HL-60 (cell line): Measurements from ENCODE around the gene DYNC1H1.

Experiments
- CTCF ChIP-seq: IDR thresholded peaks from one replicate; pipeline ENCODE4 v1.5.1; 2011; ENCODE audit warnings: low read length, control low read depth, inconsistent platforms; ENCODE audit not compliant: insufficient read depth
- GABPA ChIP-seq: IDR thresholded peaks from 2 replicates; pipeline ENCODE4 v1.6.1; 2012; ENCODE audit warnings: low read depth
- POLR2AphosphoS5 ChIP-seq: IDR thresholded peaks from 2 replicates; pipeline ENCODE4 v1.6.1; 2012; ENCODE audit warnings: low read depth
- REST ChIP-seq: IDR thresholded peaks from 2 replicates; pipeline ENCODE4 v1.6.1; 2012; ENCODE audit warnings: low read depth; ENCODE audit not compliant: insufficient replicate concordance
- SPI1 ChIP-seq: IDR thresholded peaks from 2 replicates; pipeline ENCODE4 v1.6.1; 2012; ENCODE audit warnings: low read depth, mild to moderate bottlenecking, borderline replicate concordance

- no peak for TF ChIP-seq REST
- TF ChIP-seq POLR2AphosphoS5: no peak
- TF ChIP-seq CTCF: no peak
- TF ChIP-seq GABPA: no peak
- TF ChIP-seq SPI1: no peak
Measured at GRCh38 chr14:102013669-102014200, 49.4 kb downstream of the DYNC1H1 start.
